ACC112 (cell line): ENCODE measurements around the gene HSPA1A.
A peak's percentile ranks its signal among the peaks of the same experiment; 100 is the strongest.
"Not testable (repeated sequence)": the region's sequence is repeated elsewhere in the genome, so short reads cannot be mapped to it uniquely, and the experiment has no call there.

ENCODE experiments used
- H2AFZ ChIP-seq: fragments of 200-600 bp; sonication (generic); one replicate; pipeline ENCODE4 v1.6.0; 2017; ENCODE audit warnings: antibody characterized with exemption, low read length; ENCODE audit not compliant: unreplicated experiment
- H3K27ac ChIP-seq: fragments of 200-600 bp; sonication (generic); 2 replicates; pipeline ENCODE4 v1.5.1; 2014; ENCODE audit warnings: low read depth, mild to moderate bottlenecking, antibody characterized with exemption, low read length, moderate library complexity
- H3K27me3 ChIP-seq: fragments of 200-600 bp; sonication (generic); 2 replicates; pipeline ENCODE4 v1.6.1; 2014; ENCODE audit warnings: mild to moderate bottlenecking, antibody characterized with exemption, low read length, moderate library complexity, mixed read lengths; ENCODE audit not compliant: insufficient read depth
- H3K36me3 ChIP-seq: fragments of 200-600 bp; sonication (generic); 2 replicates; pipeline ENCODE4 v1.6.1; 2016; ENCODE audit warnings: mild to moderate bottlenecking, antibody characterized with exemption, low read length, moderate library complexity, mixed read lengths; ENCODE audit not compliant: insufficient read depth
- H3K4me1 ChIP-seq: fragments of 200-600 bp; sonication (generic); one replicate; pipeline ENCODE4 v1.6.1; 2016; ENCODE audit warnings: low read length, mixed read lengths; ENCODE audit not compliant: insufficient read depth, unreplicated experiment, control insufficient read depth
- H3K4me3 ChIP-seq: fragments of 200-600 bp; sonication (generic); 2 replicates; pipeline ENCODE4 v1.5.1; 2014; ENCODE audit warnings: mild to moderate bottlenecking, low read depth, low read length
- H3K79me2 ChIP-seq: fragments of 200-600 bp; sonication (generic); one replicate; pipeline ENCODE4 v1.6.0; 2016; ENCODE audit warnings: low read length; ENCODE audit not compliant: control insufficient read depth, unreplicated experiment, insufficient read depth

Gene HSPA1A

DNA sequence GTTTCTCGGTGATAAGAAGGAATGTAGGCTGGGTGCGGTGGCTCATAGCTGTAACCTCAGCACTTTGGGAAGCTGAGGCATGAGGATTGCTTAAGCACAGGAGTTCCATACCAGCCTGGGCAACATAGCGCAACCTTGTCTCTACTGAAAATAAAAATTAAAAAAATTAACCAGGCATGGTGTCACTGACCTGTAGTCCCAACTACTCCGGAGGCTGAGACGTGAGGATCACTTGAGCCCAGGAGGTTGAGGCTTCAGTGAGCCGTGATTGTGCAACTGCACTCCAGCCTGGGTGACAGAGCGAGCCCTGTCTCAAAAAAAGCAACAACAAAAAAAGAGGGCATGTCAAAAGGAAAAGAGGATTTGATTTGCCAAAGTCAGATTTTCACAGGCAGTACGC is 43.4 kb downstream of the HSPA1A start:
- Histone ChIP-seq H3K27me3 (no peaks in the 10 kb centered on the region), H3K27ac (no peak overlapping the region), H3K4me1 (peaks cover 6% of the 10 kb centered on the region), H2AFZ (no peak overlapping the region), H3K36me3 (peaks cover 4% of the 10 kb centered on the region; the same call in 1 of the 2 replicates), H3K4me3 (no peak overlapping the region), H3K79me2 (peaks cover 7% of the 10 kb centered on the region)

DNA sequence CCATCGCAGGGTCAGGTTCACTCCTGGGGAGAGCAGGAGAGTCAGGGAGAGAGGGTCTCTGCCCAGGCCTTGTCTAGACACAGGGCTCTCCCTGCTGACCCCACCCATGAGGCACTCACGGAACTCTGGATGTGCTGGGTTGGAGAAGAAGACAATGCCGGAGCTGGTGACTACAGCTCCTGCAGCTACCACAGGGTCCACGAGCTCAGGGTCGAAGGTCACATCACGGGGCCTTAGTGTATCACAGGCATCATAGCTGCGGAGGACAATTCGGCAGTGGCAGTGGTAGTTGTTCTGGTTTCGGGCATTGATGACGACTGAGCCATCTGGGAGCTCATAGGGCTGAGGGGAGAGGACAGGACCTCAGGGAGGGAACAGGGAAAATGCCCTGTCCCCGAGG is 44.6 kb downstream of the HSPA1A start:
- Histone ChIP-seq H3K27me3 (no peaks in the 10 kb centered on the region), H2AFZ (no peak overlapping the region), H3K36me3 (peaks cover 4% of the 10 kb centered on the region; the same call in 1 of the 2 replicates), H3K79me2 (peaks cover 7% of the 10 kb centered on the region), H3K4me1 (peaks cover 6% of the 10 kb centered on the region), H3K27ac (no peak overlapping the region), H3K4me3 (no peak overlapping the region)

- Histone ChIP-seq H3K4me3 (no peak overlapping the region; the same call in 1 of the 2 replicates), H3K27me3 (no peaks in the 10 kb centered on the region), H3K27ac (no peak overlapping the region), H3K4me1 (peaks cover 6% of the 10 kb centered on the region), H3K36me3 (peaks cover 4% of the 10 kb centered on the region; the same call in 1 of the 2 replicates), H2AFZ (no peak overlapping the region), H3K79me2 (peaks cover 7% of the 10 kb centered on the region)
These were observed 45.0 kb downstream of the HSPA1A start for GRCh38 chr6:31860349-31860748.

GRCh38 chr6:31861150-31861549 is 45.8 kb downstream of the HSPA1A start:
- peaks cover 6% of the 10 kb centered on the region for H3K4me1 ChIP-seq
- no peak overlapping the region for H3K27ac ChIP-seq
- H2AFZ ChIP-seq = no peak overlapping the region
- no peaks in the 10 kb centered on the region for H3K27me3 ChIP-seq
- H3K36me3 ChIP-seq = peaks cover 4% of the 10 kb centered on the region; the same call in 1 of the 2 replicates
- H3K79me2 ChIP-seq = peaks cover 7% of the 10 kb centered on the region
- peak overlapping the region; percentile 81 for H3K4me3 ChIP-seq

- Histone ChIP-seq H3K27me3 (no peaks in the 10 kb centered on the region), H2AFZ (no peak overlapping the region), H3K4me1 (peaks cover 6% of the 10 kb centered on the region), H3K27ac (no peak overlapping the region), H3K79me2 (peaks cover 7% of the 10 kb centered on the region), H3K4me3 (peak overlapping the region; percentile 81), H3K36me3 (peaks cover 4% of the 10 kb centered on the region; the same call in 1 of the 2 replicates)
These were observed 46.6 kb downstream of the HSPA1A start for GRCh38 chr6:31861919-31862343.

- Histone ChIP-seq H3K27ac (peak within 1 kb of the TSS; percentile 72), H3K4me3 (peak within 1 kb of the TSS; percentile 86), H3K79me2 (peaks cover 7% of the 10 kb centered on the region), H2AFZ (peak within 1 kb of the TSS; percentile 88), H3K27me3 (no peaks in the 10 kb centered on the region), H3K4me1 (peaks cover 6% of the 10 kb centered on the region), H3K36me3 (peaks cover 4% of the 10 kb centered on the region; the same call in 1 of the 2 replicates)
These were observed 47.2 kb downstream of the HSPA1A start, which contains the start of gene NEU1 for GRCh38 chr6:31862344-31863235. Gene NEU1, minus strand, starts transcription at chr6:31862821. Its CDS starts 45 bp downstream, at chr6:31862776.

GRCh38 chr6:31864123-31864562 is 48.8 kb downstream of the HSPA1A start:
- peak overlapping the region; percentile 88 for H2AFZ ChIP-seq

GRCh38 chr6:31864818-31865204 is 49.5 kb downstream of the HSPA1A start:
- Histone ChIP-seq H3K4me3 (no peak overlapping the region), H3K36me3 (peaks cover 1% of the 10 kb centered on the region; the same call in 1 of the 2 replicates), H3K4me1 (peaks cover 6% of the 10 kb centered on the region), H3K27ac (no peak overlapping the region), H3K79me2 (peaks cover 7% of the 10 kb centered on the region), H2AFZ (no peak overlapping the region), H3K27me3 (no peaks in the 10 kb centered on the region)

More at GRCh38 chr6:31864123-31864562, 48.8 kb downstream of the HSPA1A start:
- Histone ChIP-seq H3K4me3 (peak overlapping the region; percentile 86), H3K27ac (peak overlapping the region; percentile 72; the same call in 1 of the 2 replicates)
- H3K4me1 ChIP-seq, H3K27me3 ChIP-seq, H3K79me2 ChIP-seq, H3K36me3 ChIP-seq: not testable (repeated sequence)

DNA sequence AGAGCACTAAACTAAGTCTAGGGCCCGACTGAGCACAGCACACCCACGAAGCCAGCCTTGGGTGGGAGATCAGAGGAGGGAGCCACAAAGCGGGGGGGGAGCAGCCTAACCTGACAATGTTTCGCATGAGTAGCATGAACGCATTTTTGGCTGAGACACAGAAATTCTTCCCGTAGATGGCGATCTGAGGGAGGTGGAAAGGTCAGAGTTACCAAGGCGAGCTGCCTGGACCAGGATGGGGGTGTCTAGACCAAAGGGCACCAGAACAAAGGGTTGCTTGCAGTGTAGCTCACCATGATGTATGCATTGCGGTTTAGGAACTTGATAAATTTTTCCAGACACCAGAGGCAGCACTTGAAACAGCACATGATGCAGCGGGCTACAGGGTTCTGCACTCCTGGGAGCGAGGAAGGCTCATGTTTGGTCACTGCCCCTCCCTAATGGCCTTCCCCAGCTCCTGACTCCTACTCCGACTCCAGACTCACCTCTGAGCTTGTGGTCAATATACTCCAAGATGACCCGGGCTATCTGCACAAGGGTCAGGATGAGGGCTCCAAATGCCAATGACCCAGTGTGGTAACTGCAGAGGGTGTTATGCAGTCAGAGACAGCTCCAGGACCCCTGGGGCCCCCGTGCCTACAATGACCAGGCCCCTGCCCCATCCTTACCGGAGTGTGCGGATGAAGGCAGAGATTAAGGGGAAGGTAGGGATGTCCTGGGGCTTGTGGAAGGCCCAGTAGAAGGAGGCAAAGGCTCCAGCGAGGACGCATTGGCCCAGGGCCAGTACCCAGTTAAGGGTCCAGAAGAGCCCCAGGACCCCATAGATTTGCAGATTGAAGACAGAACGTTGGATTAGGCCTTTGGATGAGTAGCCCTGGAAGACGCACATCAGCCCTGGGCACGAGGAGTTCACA is 50.1 kb downstream of the HSPA1A start:
- Histone ChIP-seq H3K27ac (no peak overlapping the region), H3K27me3 (no peaks in the 10 kb centered on the region), H3K79me2 (peaks cover 7% of the 10 kb centered on the region), H3K4me1 (peaks cover 6% of the 10 kb centered on the region), H3K4me3 (no peak overlapping the region), H2AFZ (no peak overlapping the region), H3K36me3 (no peaks in the 10 kb centered on the region)
